K562 (cell line): Measurements from ENCODE around the gene SHE. TPM values are rescaled to one million over a fixed set of nuclear protein-coding genes. Genes with fewer than 3 reads are reported as not detected.

Experiments
- ARNT ChIP-seq, 2 experiments: fragments of 450-650 bp; IDR thresholded peaks; 2 replicates each; pipeline ENCODE4 v1.6.1; 2016; ENCODE audit warnings: mild to moderate bottlenecking in 1 of 2
- DPF2 ChIP-seq: fragments of 450-650 bp; IDR thresholded peaks from 2 replicates; pipeline ENCODE4 v1.6.1; 2016
- FOSL1 ChIP-seq: fragments of 200-800 bp; sonication (Bioruptor generic); conservative IDR thresholded peaks from 2 replicates; pipeline ENCODE4 v1.6.1; 2016; ENCODE audit warnings: missing genetic modification characterization, missing compliant biosample characterization
- FOXJ3 ChIP-seq: sonication (generic); formaldehyde crosslinking; IDR thresholded peaks from 2 replicates; pipeline ENCODE4 v1.4.0; 2020; ENCODE audit warnings: mild to moderate bottlenecking, missing genetic modification reagents
- FOXM1 ChIP-seq, 2 experiments: fragments of 450-650 bp in 1 of 2; sonication (generic) in 1 of 2; formaldehyde crosslinking in 1 of 2; IDR thresholded peaks; 2 replicates each; pipeline versions ENCODE4 v1.6.1 to v1.9.0; 2017 to 2022; ENCODE audit warnings: low read depth in 2 of 2, mild to moderate bottlenecking in 2 of 2, missing genetic modification reagents in 1 of 2, moderate library complexity in 1 of 2
- GABPA ChIP-seq: fragments of 200-800 bp; sonication (Bioruptor generic); conservative IDR thresholded peaks from 2 replicates; pipeline ENCODE4 v1.6.1; 2016; ENCODE audit warnings: low read depth, missing genetic modification characterization, missing compliant biosample characterization
- GATAD2B ChIP-seq: fragments of 450-650 bp; IDR thresholded peaks from 2 replicates; pipeline ENCODE4 v1.6.1; 2017; ENCODE audit warnings: mild to moderate bottlenecking, borderline replicate concordance
- HDAC6 ChIP-seq: IDR thresholded peaks from 2 replicates; pipeline ENCODE4 v1.6.1; 2012; ENCODE audit warnings: low read depth, mild to moderate bottlenecking, control low read depth, inconsistent platforms, low read length, moderate library complexity
- MAZ ChIP-seq, 2 experiments: fragments of 450-650 bp in 1 of 2; sonication (generic) in 1 of 2; formaldehyde crosslinking; IDR thresholded peaks in 1 of 2; conservative IDR thresholded peaks in 1 of 2; 2 replicates each; pipeline versions ENCODE4 v1.4.0 to v1.5.0; 2020; ENCODE audit warnings: mild to moderate bottlenecking in 1 of 2, missing genetic modification reagents in 1 of 2
- RBBP5 ChIP-seq: fragments of 200-600 bp; sonication (generic); IDR thresholded peaks from 2 replicates; pipeline ENCODE4 v1.6.1; 2012; ENCODE audit warnings: borderline replicate concordance, mild to moderate bottlenecking, low read length, control low read depth, inconsistent platforms; ENCODE audit not compliant: insufficient read depth, poor library complexity, severe bottlenecking
- TBP ChIP-seq: optimal IDR thresholded peaks from 2 replicates; pipeline ENCODE3; 2011; ENCODE audit warnings: low read depth, low read length, improper control_type of control experiment
- TCF3 ChIP-seq: sonication (generic); formaldehyde crosslinking; IDR thresholded peaks from 2 replicates; pipeline ENCODE4 v1.4.0; 2020; ENCODE audit warnings: mild to moderate bottlenecking, missing genetic modification reagents
- ZFP36 ChIP-seq: fragments of 150-350 bp; IDR thresholded peaks from 2 replicates; pipeline ENCODE4 v1.6.1; 2018; ENCODE audit warnings: low read length, low read depth; ENCODE audit not compliant: partially characterized antibody
- ZNF121 ChIP-seq: sonication (generic); formaldehyde crosslinking; conservative IDR thresholded peaks from 2 replicates; pipeline ENCODE4 v1.8.0; 2022; ENCODE audit warnings: missing genetic modification reagents
- ZNF23 ChIP-seq: fragments of 250-450 bp; sonication (Bioruptor Pico); IDR thresholded peaks from 2 replicates; pipeline ENCODE4 v1.4.0; 2020; ENCODE audit warnings: mild to moderate bottlenecking
- polyA plus RNA-seq, 8 experiments: library from polyadenylated mRNA; depleted of rRNA in 4 of 8; stranded (reverse) in 5 of 8; unstranded in 3 of 8; fragments of >200 nt; fragmentation: Nextera tagmentation in 2 of 8; fragmentation: Illumina TruSeq in 1 of 8; extraction: Ambion mirVana in 2 of 8; extraction: Trizol in 1 of 8; gene quantifications; 2 replicates each; pipeline versions ENCODE4 v1.2.1 to v1.2.3, GENCODE V29; 2011 to 2014; ENCODE audit warnings: inconsistent platforms in 1 of 8, missing spikeins in 1 of 8
- total RNA-seq, 7 experiments: library from RNA; depleted of rRNA in 6 of 7; stranded (reverse); fragments of >200 nt in 6 of 7; fragmentation: Illumina TruSeq in 2 of 7; extraction: Trizol in 2 of 7; gene quantifications; 2 replicates each; pipeline versions ENCODE4 v1.2.1 to v1.2.3, GENCODE V29; 2011 to 2021; ENCODE audit warnings: low replicate concordance in 1 of 7
- TF ChIP-seq, protein P1 (sequence below): fragments of 250-450 bp; sonication (Bioruptor Pico); IDR thresholded peaks from 2 replicates; pipeline ENCODE4 v1.5.0; 2021
- TF ChIP-seq, protein P2 (sequence below): sonication (generic); formaldehyde crosslinking; IDR thresholded peaks from 2 replicates; pipeline ENCODE4 v1.8.0; 2022; ENCODE audit warnings: missing genetic modification reagents, mild to moderate bottlenecking, moderate library complexity, borderline replicate concordance
- TF ChIP-seq, protein P3 (sequence below): fragments of 200-800 bp; sonication (Bioruptor generic); IDR thresholded peaks from 2 replicates; pipeline ENCODE4 v1.6.1; 2016; ENCODE audit warnings: missing genetic modification characterization, missing compliant biosample characterization
- TF ChIP-seq, protein P4 (sequence below): fragments of 200-800 bp; sonication (Bioruptor generic); IDR thresholded peaks from 2 replicates; pipeline ENCODE4 v1.6.1; 2017; ENCODE audit warnings: missing genetic modification characterization, missing compliant biosample characterization

SHE gene
- total and polyA plus RNA-seq, 9 of the 15 experiments (the other 6 are each of a cell fraction or from before 2014, with no cell fraction given), result 0.01 to 0.05 TPM; not detected in 7

DNA sequence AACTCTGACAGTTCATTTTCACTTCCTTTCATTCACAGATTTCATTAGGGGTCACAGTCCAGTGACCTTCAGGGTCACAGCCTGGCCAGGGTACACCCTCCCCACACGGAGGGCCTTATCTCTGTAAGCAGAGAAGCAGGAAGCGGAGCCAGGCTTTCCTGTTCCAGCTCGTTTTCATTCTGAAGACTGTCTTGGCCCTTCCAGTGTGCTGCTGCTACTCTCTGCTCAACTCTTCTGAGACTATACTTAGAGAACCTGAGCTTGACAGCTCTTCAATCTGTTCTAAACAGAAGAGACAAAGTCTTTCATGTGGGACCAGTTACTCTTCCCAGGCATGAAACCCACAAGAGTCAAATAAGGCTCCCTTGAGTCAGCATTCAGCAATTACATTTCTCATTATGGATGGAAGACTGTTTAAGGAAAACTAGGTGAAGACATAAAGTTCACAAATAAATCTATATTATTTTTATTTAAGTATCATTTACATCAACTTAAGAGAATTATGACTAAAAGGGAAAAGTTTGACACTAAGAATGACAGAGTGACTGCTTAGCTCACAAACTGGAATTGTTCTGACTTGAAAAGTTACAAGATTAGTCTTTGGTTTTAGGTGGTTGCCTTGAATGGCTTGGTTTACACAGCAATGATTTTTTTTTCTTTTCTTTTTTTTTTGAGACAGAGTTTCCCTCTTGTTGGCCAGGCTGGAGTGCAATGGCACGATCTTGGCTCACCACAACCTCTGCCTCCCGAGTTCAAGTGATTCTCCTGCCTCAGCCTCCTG is 5.0 kb downstream of the SHE start (continued):
- TF ChIP-seq, protein P1, sequence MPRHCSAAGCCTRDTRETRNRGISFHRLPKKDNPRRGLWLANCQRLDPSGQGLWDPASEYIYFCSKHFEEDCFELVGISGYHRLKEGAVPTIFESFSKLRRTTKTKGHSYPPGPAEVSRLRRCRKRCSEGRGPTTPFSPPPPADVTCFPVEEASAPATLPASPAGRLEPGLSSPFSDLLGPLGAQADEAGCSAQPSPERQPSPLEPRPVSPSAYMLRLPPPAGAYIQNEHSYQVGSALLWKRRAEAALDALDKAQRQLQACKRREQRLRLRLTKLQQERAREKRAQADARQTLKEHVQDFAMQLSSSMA (CRISPR knock-in tag), result no peak
- TF ChIP-seq ZNF23 (CRISPR knock-in tag) (no peak), ARNT (IDR thresholded peaks at IDR 0.05) (peak in 1 of 2 experiments; percentile 31; a peak in 1 of 4 replicates), TCF3 (CRISPR knock-in tag) (peak; percentile 87), HDAC6 (no peak), TBP (no peak), DPF2 (peak; percentile 81), FOXJ3 (CRISPR knock-in tag) (no peak), MAZ (CRISPR knock-in tag; conservative IDR thresholded peaks at IDR 0.05 in 1 of 2, IDR thresholded peaks at IDR 0.05 in 1 of 2) (peak; percentile 27 to 64; a peak in 2 of 4 replicates), FOXM1 (IDR thresholded peaks at IDR 0.05; ENCODE audit: low read depth) (peak; percentile 42; the same call in 1 of the 2 replicates), FOXM1 (CRISPR knock-in tag; IDR thresholded peaks at IDR 0.05; ENCODE audit: low read depth) (no peak), FOSL1 (0 out of 2 replicates have a peak, but pooled peaks have one; percentile 17), RBBP5 (no peak), ZFP36 (no peak), GABPA (tag) (peak; percentile 57), ZNF121 (CRISPR knock-in tag) (no peak), GATAD2B (peak; percentile 51)
- TF ChIP-seq, protein P2, sequence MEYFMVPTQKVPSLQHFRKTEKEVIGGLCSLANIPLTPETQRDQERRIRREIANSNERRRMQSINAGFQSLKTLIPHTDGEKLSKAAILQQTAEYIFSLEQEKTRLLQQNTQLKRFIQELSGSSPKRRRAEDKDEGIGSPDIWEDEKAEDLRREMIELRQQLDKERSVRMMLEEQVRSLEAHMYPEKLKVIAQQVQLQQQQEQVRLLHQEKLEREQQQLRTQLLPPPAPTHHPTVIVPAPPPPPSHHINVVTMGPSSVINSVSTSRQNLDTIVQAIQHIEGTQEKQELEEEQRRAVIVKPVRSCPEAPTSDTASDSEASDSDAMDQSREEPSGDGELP, result peak; percentile 31; the same call in 1 of the 2 replicates
- TF ChIP-seq, protein P3, sequence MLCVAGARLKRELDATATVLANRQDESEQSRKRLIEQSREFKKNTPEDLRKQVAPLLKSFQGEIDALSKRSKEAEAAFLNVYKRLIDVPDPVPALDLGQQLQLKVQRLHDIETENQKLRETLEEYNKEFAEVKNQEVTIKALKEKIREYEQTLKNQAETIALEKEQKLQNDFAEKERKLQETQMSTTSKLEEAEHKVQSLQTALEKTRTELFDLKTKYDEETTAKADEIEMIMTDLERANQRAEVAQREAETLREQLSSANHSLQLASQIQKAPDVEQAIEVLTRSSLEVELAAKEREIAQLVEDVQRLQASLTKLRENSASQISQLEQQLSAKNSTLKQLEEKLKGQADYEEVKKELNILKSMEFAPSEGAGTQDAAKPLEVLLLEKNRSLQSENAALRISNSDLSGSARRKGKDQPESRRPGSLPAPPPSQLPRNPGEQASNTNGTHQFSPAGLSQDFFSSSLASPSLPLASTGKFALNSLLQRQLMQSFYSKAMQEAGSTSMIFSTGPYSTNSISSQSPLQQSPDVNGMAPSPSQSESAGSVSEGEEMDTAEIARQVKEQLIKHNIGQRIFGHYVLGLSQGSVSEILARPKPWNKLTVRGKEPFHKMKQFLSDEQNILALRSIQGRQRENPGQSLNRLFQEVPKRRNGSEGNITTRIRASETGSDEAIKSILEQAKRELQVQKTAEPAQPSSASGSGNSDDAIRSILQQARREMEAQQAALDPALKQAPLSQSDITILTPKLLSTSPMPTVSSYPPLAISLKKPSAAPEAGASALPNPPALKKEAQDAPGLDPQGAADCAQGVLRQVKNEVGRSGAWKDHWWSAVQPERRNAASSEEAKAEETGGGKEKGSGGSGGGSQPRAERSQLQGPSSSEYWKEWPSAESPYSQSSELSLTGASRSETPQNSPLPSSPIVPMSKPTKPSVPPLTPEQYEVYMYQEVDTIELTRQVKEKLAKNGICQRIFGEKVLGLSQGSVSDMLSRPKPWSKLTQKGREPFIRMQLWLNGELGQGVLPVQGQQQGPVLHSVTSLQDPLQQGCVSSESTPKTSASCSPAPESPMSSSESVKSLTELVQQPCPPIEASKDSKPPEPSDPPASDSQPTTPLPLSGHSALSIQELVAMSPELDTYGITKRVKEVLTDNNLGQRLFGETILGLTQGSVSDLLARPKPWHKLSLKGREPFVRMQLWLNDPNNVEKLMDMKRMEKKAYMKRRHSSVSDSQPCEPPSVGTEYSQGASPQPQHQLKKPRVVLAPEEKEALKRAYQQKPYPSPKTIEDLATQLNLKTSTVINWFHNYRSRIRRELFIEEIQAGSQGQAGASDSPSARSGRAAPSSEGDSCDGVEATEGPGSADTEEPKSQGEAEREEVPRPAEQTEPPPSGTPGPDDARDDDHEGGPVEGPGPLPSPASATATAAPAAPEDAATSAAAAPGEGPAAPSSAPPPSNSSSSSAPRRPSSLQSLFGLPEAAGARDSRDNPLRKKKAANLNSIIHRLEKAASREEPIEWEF, result no peak
- TF ChIP-seq, protein P4, sequence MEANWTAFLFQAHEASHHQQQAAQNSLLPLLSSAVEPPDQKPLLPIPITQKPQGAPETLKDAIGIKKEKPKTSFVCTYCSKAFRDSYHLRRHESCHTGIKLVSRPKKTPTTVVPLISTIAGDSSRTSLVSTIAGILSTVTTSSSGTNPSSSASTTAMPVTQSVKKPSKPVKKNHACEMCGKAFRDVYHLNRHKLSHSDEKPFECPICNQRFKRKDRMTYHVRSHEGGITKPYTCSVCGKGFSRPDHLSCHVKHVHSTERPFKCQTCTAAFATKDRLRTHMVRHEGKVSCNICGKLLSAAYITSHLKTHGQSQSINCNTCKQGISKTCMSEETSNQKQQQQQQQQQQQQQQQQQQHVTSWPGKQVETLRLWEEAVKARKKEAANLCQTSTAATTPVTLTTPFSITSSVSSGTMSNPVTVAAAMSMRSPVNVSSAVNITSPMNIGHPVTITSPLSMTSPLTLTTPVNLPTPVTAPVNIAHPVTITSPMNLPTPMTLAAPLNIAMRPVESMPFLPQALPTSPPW (CRISPR knock-in tag), result peak; percentile 85
